ENCODE data around the gene PARD3. TPM values are rescaled to one million over a fixed set of nuclear protein-coding genes. Genes with fewer than 3 reads are reported as not detected.
"Not testable (repeated sequence)": the region's sequence is repeated elsewhere in the genome, so short reads cannot be mapped to it uniquely, and the experiment has no call there.

PARD3 gene
- total RNA-seq, 1 experiment from 2014 or later, result 44.2 TPM

DNA sequence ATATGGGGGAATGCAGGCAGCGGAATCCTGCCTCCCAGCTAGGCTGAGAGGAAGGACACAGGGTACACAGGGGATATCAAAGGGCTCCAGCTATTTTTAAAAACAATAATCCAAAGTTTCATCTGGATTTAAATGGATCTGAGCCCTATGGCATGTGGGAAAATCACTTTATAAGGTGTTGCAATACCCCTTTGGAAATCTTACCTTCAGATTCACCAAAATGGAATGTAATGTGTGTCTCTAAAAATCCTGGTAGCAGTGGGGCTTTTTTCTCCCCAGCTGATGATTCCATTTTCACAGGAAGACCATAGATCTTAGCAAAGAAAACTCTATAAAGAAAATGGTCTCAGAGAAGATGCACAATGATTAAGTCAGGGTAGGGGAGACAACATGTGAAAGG, 722.2 kb downstream of the PARD3 start:
- in situ Hi-C loops (cut with HindIII; ENCODE audit: low pct_unique_long_range_greater_than_20kb, low sequenced_read_pairs), result no loop called here

DNA sequence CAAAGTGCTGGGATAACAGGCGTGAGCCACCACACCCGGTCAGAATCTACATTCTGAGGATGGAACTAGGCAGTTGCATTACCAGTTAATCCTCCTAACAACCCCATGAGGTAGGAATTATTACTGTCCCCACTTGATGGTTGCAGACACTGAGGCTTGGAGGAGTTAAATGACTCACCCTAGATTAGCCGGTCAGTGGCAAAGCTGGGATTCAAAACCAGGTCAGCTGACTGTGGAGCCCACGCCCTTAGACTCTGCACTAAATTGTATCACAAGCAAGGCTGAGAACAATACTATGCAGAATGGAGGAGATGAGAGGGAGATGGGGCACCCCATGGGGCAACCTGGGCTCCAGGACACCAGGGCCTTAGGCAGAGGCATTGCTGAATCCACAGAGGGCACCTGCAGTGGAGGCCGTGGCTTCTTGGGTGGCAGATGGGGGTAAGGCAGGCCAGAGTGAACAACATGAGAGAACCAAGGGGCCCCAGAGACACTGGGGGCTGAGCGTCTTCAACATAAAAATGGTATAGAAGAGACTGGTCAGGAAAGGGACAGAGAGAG, 723.4 kb downstream of the PARD3 start:
- DNase-seq (ENCODE audit: low read depth, low spot score), result no peak

More for the DNA sequence above, 722.2 kb downstream of the PARD3 start:
- no peak for DNase-seq (ENCODE audit: low read depth, low spot score)

DNA sequence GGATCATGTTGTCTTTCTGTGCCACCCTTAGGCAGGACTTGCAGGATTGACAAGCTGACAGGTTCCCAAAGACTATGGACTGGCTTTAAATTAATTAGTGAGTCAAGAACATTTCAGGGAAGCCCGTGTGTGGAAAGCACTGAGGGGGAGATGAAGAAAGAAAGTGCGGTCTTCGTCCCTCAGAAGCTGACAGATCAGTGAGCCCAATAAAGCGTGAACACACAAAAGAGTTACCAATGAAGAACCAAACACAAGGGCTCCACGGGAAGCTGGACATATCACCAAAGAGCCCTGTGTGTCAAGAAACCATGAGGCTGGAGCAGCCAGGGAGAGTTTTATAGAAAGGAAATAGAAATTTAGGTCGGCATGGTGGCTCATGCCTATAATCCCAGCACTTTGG, 725.8 kb downstream of the PARD3 start:
- no peak for DNase-seq (ENCODE audit: low read depth, low spot score)
- in situ Hi-C loops (cut with HindIII; ENCODE audit: low pct_unique_long_range_greater_than_20kb, low sequenced_read_pairs), result no loop called here

More for the DNA sequence above, 723.4 kb downstream of the PARD3 start:
- in situ Hi-C loops (cut with HindIII; ENCODE audit: low pct_unique_long_range_greater_than_20kb, low sequenced_read_pairs), result no loop called here

DNA sequence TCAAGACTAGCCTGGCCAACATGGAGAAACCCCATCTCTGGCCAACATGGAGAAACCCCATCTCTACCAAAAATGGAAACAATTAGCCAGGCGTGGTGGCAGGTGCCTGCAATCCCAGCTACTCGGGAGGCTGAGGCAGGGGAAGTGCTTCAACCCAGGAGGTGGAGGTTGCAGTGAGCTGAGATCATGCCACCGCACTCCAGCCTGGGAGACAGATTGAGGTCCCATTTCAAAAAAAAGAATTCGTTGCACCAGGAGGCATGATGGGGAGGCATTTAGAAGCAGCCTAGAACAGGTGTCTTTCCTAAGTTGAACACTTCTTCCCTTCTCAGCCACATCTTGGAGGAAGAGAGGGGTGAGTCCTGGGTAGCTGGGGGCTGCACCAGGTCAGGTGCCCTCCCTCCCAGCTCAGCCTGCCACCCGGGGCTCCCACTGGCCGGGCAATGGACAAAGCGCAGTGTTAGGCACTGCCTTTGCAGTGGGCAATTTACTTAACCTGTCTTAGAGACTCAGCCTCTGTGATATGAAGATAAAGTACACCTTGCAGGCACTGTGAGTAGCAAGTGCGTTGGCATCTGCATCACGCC, 726.8 kb downstream of the PARD3 start:
- no peak for DNase-seq (ENCODE audit: low read depth, low spot score)
- in situ Hi-C loops (cut with HindIII; ENCODE audit: low pct_unique_long_range_greater_than_20kb, low sequenced_read_pairs), result no loop called here

DNA sequence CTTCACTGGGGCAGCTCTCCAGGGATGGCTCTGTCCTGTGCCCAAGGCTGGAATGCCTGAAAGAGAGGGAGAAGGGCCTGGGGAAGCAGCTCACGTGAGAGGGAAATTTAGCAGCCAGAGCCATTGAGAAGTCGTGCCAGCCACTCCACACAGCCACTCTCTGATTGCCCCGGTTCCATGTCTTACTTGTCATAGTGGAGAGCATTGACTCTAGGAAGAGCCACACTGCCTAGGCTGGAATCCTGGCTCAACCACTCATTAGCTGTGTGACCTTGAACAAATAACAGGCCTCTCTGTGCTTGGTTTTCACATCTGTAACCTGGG, 728.0 kb downstream of the PARD3 start:
- in situ Hi-C loops (cut with HindIII; ENCODE audit: low pct_unique_long_range_greater_than_20kb, low sequenced_read_pairs), result no loop called here
- DNase-seq (ENCODE audit: low read depth, low spot score), result no peak

DNA sequence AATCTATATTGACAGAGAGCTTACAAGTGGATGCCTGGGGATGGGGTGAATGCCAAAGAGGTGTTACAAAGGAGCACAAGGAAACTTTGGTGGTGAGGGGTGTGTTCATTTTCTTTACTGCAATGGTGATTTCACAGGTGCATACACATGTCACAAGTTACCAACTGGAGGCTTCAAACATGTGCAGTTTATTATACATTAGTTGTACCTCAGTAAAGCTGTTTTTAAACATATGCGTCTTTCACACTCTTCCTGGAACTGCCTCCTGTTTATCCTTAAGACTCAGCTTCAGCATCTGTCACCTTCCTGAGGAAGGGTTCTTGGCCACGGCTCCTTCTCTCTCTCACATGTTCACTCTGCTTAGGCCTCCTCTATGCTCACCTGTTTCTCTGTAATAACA, 731.5 kb downstream of the PARD3 start:
- in situ Hi-C loops (cut with HindIII; ENCODE audit: low pct_unique_long_range_greater_than_20kb, low sequenced_read_pairs), result no loop called here
- DNase-seq (ENCODE audit: low read depth, low spot score), result no peak

DNA sequence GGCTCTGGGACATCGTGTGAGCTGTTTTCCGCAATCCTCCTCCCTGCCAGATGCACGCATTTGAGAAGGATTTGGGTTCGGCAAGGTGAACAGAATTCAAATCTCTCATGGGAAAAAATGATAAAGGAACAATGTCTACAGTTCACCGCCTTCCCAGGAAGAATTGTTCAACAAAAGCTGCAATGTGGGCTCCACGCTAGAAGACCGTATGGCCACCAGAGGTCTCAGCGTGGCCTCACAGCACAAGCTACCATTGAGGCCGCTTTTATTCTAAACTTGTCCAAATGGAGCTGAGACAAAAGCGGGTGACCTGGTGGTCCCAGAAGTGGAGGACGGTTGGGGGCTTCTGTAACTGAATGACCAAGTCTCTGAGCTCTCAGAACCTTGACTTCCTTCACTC, 733.1 kb downstream of the PARD3 start:
- in situ Hi-C loops (cut with HindIII; ENCODE audit: low pct_unique_long_range_greater_than_20kb, low sequenced_read_pairs), result no loop called here
- peak; percentile 19 for DNase-seq (ENCODE audit: low read depth, low spot score)

DNA sequence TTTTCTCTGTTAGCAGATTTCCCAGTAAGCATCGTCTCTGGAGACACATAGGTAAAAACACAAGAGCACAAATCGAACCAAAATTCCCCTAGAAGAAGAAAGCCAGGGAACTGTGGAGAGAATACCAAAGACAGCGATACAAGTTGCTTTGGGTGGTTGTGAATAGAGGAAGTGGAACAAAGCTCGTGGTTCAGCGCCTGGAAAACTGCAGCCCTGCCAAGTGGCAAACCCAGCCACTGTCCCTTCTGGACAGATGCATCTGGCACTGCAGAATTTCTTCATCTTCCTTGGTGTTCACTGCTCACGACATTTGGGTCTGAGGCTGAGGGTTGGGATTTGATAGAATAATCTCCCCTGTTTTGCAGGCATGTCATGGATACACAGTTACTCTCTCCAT, 733.8 kb downstream of the PARD3 start:
- in situ Hi-C loops (cut with HindIII; ENCODE audit: low pct_unique_long_range_greater_than_20kb, low sequenced_read_pairs), result no loop called here
- DNase-seq (ENCODE audit: low read depth, low spot score), result no peak

DNA sequence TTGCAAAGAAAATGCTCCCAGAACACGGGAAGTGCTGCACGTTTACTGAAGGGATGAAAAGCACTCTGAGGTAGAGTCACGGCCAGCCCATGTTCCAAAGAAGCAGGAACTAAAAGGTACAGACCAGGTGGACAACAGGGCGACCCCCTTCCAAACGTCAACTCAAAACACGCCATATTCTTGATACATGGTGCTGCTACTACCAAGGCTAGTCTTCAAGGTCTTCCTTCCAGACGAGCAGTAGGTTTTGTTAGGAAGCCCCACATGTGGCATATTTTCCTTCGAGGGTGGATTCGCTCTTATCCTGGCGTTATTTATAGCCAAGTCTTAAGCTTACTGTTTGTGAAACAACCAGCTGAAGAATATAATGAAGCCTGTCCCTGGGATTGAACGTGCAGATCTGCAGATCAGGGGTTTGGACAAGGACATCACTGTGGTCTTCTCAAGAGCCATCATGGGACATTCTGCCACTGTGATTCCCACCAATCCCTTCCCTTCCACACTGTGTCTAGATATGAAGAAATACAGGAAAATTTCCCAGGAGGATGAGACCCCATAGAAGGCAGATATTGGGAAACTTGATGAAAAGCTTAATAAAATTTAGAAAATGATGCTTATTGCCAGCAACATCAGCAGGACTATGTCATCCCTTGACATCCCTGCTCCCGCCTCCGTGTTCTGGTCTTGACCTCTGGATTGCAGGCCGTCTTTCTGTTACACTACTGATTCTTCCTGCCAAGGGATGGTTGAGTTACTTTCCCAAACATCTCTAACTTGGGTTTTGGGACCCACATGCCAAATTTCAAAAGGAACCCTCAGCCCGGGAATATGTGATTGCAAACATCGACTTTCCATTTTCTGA, 734.4 kb downstream of the PARD3 start:
- in situ Hi-C loops (cut with HindIII; ENCODE audit: low pct_unique_long_range_greater_than_20kb, low sequenced_read_pairs), result no loop called here
- DNase-seq (ENCODE audit: low read depth, low spot score), result no peak

DNA sequence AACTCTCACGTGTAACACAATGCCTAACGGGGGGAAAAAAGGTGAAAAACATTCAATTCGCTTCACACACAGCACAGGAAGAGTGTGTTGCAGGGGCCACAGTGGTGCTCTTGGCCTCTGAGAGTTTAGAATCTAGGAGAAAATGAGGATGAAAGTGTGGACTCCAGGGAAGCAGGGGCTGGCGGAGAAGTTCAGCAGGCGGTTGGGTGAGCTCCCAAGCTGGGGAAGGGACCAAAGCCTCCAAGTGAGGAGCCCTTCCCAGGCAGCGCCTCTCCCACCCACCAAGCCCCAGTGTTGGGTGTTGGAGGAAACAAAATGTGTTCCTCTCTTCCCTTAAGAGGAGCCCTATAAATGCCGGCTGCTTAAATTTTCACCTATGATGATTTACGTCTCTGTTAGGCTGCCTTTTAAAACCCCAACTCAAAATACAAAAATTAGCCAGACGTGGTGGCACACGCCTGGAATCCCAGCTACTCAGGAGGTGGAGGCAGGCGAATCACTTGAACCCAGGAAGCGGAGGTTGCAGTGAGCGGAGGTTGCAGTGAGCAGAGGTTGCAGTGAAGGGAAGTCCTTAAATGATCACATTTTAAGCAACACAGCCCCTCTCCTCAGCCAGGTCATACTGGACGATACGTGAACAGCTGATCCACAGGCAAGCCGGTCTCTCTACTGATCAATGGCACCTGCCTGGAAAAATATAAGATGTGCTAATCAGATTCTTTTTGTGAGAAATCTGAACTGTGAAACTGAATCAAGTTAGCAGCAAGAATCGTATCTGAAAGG, 735.2 kb downstream of the PARD3 start:
- in situ Hi-C loops (cut with HindIII; ENCODE audit: low pct_unique_long_range_greater_than_20kb, low sequenced_read_pairs), result no loop called here
- no peak for DNase-seq (ENCODE audit: low read depth, low spot score)

DNA sequence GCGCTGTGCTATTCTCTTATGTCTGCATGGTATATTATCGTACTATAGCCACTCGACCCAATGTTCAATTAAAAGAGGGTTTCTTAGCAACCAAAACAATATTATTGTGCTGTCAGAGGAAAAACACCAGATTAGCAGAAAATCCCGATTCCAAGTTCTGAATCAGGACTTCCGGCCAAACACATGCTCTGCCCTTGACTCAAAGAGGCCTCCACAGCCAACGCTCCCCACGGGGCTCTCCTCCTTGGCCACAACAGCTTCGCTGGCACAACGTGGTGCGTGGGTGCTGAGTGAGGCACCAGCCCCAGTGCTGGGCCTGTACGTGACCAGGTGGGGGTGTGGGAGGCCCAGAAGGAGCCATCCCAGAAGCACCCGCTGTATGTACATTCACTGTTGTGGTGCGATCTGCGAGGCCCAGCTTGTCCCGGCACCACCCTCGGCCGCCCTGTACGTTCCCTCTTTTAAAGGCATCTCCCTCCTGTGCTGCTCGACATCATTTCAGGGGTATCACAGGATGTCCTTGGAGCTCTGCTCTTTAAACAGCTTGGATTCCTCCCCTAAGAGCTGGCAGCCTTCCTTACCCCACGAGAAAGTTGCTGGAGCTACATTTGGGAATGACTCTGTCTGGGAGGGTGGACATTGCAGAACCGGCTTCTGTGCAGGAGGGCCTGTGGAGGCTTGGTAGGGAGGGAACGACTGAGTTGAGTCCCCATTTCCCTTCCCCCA, 736.2 kb downstream of the PARD3 start:
- no peak for DNase-seq (ENCODE audit: low read depth, low spot score)
- in situ Hi-C loops (cut with HindIII; ENCODE audit: low pct_unique_long_range_greater_than_20kb, low sequenced_read_pairs), result no loop called here

DNA sequence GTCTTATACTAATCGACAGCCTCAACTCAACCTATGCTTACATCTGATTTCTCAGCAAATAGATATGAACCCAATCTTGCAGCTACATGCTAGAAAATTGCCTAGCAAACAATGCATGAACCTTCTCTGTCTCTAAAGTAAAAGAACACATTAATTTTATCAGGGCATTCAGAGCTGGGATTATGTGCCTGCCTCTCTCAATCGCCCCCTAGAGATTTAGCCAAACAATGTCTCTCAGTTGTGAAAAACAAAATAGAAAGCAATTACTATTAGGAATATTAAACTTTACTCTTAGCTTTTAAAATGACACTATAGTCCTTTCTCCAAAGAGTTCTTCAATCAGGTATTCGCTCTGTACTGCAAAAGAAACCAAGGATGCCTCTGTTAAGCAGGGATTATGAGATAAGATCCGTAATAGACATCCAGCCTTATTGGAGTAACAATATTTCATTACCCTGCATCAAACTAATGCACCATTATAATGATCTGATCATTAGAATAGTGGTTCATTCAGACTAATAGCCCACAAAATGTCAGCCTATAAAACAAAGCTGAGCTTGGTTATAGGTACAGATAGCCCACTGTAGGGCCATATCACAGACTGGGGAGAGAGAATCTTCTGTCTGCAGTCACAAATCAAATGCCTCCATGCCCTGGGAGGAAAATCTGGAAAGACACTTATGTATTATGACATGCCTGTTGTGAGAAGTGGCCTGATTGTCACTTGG, 736.9 kb downstream of the PARD3 start:
- in situ Hi-C loops (cut with HindIII; ENCODE audit: low pct_unique_long_range_greater_than_20kb, low sequenced_read_pairs), result no loop called here
- DNase-seq (ENCODE audit: low read depth, low spot score), result no peak

DNA sequence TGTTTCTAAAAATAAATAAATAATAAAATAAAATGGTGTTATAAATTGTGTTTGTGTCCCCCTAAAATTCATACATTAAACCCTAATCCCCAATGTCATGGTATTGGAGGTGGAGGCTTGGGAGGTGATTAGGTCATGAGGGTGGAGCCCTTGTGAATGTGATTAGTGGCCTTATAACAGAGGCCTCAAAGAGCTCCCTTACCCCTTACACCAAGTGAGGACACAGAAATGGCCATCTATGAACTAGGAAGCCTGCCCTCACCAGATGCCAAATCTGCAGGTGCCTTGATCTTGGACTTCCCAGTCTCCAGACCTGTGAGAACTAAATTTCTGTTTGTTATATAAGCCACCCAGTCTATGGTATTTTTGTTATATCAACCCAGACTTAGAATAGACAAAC, 738.7 kb downstream of the PARD3 start:
- in situ Hi-C loops (cut with HindIII; ENCODE audit: low pct_unique_long_range_greater_than_20kb, low sequenced_read_pairs), result no loop called here

DNA sequence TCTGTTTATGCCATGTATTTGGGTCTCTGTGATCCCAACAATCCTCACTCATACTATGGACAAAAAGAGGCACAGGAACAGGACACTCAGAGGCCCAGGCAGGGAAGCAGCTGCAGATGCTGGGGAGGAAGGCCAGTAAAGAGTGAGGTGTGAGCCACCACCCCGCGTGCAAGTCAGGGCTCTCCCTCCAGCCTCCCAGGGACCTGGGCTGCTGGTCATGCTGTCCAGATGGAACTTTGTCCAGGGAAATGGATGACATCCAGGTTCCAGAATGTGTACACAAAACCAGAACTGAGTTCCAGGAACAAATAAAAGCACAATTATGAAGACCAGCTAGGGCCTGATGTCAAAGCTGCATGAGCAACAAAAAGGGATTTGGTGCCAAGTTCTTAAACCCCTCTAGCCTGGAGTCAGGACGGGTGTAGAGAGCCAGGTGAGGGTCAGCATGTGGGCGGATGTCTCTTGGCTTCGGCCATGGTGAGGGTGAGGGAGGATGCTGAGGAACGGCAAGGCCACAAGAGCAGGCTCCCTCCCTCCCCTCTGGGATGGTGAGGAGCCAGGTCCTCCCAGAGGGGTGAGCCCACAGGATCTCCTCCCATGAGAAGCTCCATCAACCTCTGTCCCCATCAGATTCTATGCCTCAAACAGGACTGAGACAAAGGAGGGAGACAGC, 739.7 kb downstream of the PARD3 start:
- DNase-seq (ENCODE audit: low read depth, low spot score), result no peak
- in situ Hi-C loops (cut with HindIII; ENCODE audit: low pct_unique_long_range_greater_than_20kb, low sequenced_read_pairs), result no loop called here

More for the DNA sequence above, 738.7 kb downstream of the PARD3 start:
- DNase-seq (ENCODE audit: low read depth, low spot score), result no peak

DNA sequence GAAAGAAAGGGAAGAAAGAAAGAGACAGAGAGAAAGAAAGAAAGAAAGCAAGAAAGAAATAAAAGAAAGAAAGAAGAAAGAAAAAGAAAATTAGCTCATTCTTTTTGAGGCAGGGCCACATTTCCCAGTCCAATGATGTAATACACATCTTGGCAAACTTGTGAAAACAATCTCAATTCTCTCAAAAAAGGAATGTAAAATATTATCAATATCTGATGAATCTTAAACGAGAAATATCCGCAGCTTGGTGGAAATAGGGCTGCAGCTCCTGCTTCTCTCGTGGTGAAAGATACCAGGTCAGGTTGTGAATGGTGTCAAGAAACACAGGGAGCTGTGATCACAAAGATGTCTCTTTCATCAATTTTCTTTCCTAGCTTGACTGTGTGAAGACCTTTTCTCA, 741.0 kb downstream of the PARD3 start:
- in situ Hi-C loops (cut with HindIII; ENCODE audit: low pct_unique_long_range_greater_than_20kb, low sequenced_read_pairs), result no loop called here
- DNase-seq (ENCODE audit: low read depth, low spot score), result no peak

DNA sequence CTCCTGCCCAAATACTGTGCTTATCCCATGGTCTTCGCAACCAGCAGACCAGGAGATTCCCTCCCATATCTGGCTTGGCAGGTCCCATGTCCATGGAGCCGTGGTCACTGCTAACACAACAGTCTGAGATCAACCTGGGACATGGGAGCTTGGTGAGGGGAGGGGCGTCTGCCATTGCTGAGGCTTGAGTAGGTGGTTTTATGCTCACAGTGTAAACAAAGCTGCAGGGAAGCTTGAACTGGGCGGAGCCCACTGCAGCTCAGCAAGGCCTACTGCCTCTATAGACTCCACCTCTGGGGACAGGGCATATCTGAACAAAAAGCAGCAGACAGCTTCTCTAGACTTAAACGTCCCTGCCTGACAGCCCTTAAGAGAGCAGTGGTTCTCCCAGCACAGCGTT, 747.4 kb downstream of the PARD3 start:
- in situ Hi-C loops (cut with HindIII; ENCODE audit: low pct_unique_long_range_greater_than_20kb, low sequenced_read_pairs); DNase-seq (ENCODE audit: low read depth, low spot score): not testable (repeated sequence)

DNA sequence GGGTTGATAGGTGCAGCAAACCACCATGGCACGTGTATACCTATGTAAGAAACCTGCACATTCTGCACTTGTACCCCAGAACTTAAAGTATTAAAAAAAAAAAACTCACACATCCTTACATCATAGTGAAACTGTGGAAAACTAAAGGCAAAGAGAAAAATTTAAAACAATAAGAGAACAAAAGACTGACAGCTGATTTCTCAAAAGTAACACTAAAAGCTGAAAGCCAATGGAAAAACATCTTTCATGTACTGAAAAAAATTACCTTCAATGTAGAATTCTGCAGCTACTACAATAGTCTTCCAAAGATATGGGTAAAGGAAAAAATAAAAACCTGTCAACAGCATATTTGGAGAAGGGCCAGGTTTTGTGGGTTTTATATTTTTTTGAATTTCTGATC, 751.5 kb downstream of the PARD3 start:
- in situ Hi-C loops (cut with HindIII; ENCODE audit: low pct_unique_long_range_greater_than_20kb, low sequenced_read_pairs), result no loop called here
- no peak for DNase-seq (ENCODE audit: low read depth, low spot score)
